HepG2 (cell line): ENCODE data around the gene ALOXE3. TPM values are rescaled to one million over a fixed set of nuclear protein-coding genes. Genes with fewer than 3 reads are reported as not detected.

Experiments used
- ARNTL ChIP-seq: sonication (generic); formaldehyde crosslinking; IDR thresholded peaks from 2 replicates; pipeline ENCODE4 v1.4.0; 2020; ENCODE audit warnings: mild to moderate bottlenecking, missing genetic modification reagents
- BRCA1 ChIP-seq: sonication (generic); formaldehyde crosslinking; IDR thresholded peaks from 2 replicates; pipeline ENCODE4 v1.4.0; 2020; ENCODE audit warnings: missing genetic modification reagents
- GFI1 ChIP-seq: sonication (generic); formaldehyde crosslinking; IDR thresholded peaks from 2 replicates; pipeline ENCODE4 v1.5.0; 2020; ENCODE audit warnings: missing genetic modification reagents, mild to moderate bottlenecking, borderline replicate concordance
- KLF12 ChIP-seq: sonication (generic); formaldehyde crosslinking; IDR thresholded peaks from 2 replicates; pipeline ENCODE4 v1.4.0; 2020; ENCODE audit warnings: missing genetic modification reagents, borderline replicate concordance
- MEIS1 ChIP-seq: sonication (generic); formaldehyde crosslinking; IDR thresholded peaks from 2 replicates; pipeline ENCODE4 v1.9.0; 2021; ENCODE audit warnings: mild to moderate bottlenecking, missing genetic modification reagents, moderate library complexity, borderline replicate concordance
- NFE2L2 ChIP-seq: fragments of 150-350 bp; IDR thresholded peaks from 2 replicates; pipeline ENCODE4 v1.6.1; 2014; ENCODE audit warnings: low read length
- NFKB2 ChIP-seq: sonication (generic); formaldehyde crosslinking; IDR thresholded peaks from 2 replicates; pipeline ENCODE4 v1.4.0; 2020; ENCODE audit warnings: missing genetic modification reagents, borderline replicate concordance
- PRMT3 ChIP-seq: sonication (generic); formaldehyde crosslinking; IDR thresholded peaks from 2 replicates; pipeline ENCODE4 v1.8.1; 2022; ENCODE audit warnings: low read depth, mild to moderate bottlenecking, moderate library complexity, missing genetic modification reagents, borderline replicate concordance
- PRPF4 ChIP-seq: fragments of 200-400 bp; formaldehyde crosslinking; IDR thresholded peaks from 2 replicates; pipeline ENCODE4 v1.6.1; 2016; ENCODE audit warnings: low read length, low read depth; ENCODE audit not compliant: poor library complexity, severe bottlenecking
- SSRP1 ChIP-seq: IDR thresholded peaks from 2 replicates; pipeline ENCODE4 v1.6.1; 2016; ENCODE audit warnings: control low read depth
- TOPORS ChIP-seq: sonication (generic); formaldehyde crosslinking; IDR thresholded peaks from 2 replicates; pipeline ENCODE4 v1.8.0; 2023; ENCODE audit warnings: mild to moderate bottlenecking, missing genetic modification reagents
- ZBTB42 ChIP-seq: sonication (generic); formaldehyde crosslinking; IDR thresholded peaks from 2 replicates; pipeline ENCODE4 v1.5.0; 2020; ENCODE audit warnings: mild to moderate bottlenecking, missing genetic modification reagents
- ZMAT3 ChIP-seq: sonication (generic); formaldehyde crosslinking; conservative IDR thresholded peaks from 2 replicates; pipeline ENCODE4 v1.7.0; 2021; ENCODE audit warnings: missing genetic modification reagents
- ZNF12 ChIP-seq: sonication (generic); formaldehyde crosslinking; IDR thresholded peaks from 2 replicates; pipeline ENCODE4 v1.5.0; 2020; ENCODE audit warnings: missing genetic modification reagents
- ZNF331 ChIP-seq: sonication (generic); formaldehyde crosslinking; IDR thresholded peaks from 2 replicates; pipeline ENCODE4 v1.4.0; 2020; ENCODE audit warnings: missing genetic modification reagents
- ZNF746 ChIP-seq: sonication (generic); formaldehyde crosslinking; IDR thresholded peaks from 2 replicates; pipeline ENCODE4 v1.8.0; 2022; ENCODE audit warnings: mild to moderate bottlenecking, missing genetic modification reagents
- ZNF782 ChIP-seq: sonication (generic); formaldehyde crosslinking; IDR thresholded peaks from 2 replicates; pipeline ENCODE4 v1.4.0; 2020; ENCODE audit warnings: missing genetic modification reagents, mild to moderate bottlenecking, borderline replicate concordance
- polyA plus RNA-seq, 8 experiments: library from polyadenylated mRNA; depleted of rRNA in 3 of 8; stranded (reverse) in 7 of 8; unstranded in 1 of 8; fragments of >200 nt; fragmentation: Illumina TruSeq in 4 of 8; extraction: Trizol in 4 of 8; gene quantifications; 2 replicates each; pipeline versions ENCODE4 v1.2.1 to v1.2.3, GENCODE V29; 2011 to 2016; ENCODE audit warnings: low read depth in 4 of 8, missing spikeins in 1 of 8, mixed read lengths in 1 of 8; ENCODE audit not compliant: insufficient read depth in 1 of 8
- total RNA-seq, 5 experiments: library from RNA; depleted of rRNA; stranded (reverse); fragments of >200 nt; fragmentation: Illumina TruSeq; extraction: Trizol; gene quantifications; 2 replicates each; pipeline ENCODE4 v1.2.3, GENCODE V29; 2016; ENCODE audit warnings: low read depth in 1 of 5
- TF ChIP-seq, protein P1 (sequence below): IDR thresholded peaks from 2 replicates; pipeline ENCODE4 v1.4.0; 2020; ENCODE audit warnings: mild to moderate bottlenecking, missing genetic modification reagents
- TF ChIP-seq, protein P2 (sequence below): sonication (generic); formaldehyde crosslinking; IDR thresholded peaks from 2 replicates; pipeline ENCODE4 v1.4.0; 2020; ENCODE audit warnings: missing genetic modification reagents, borderline replicate concordance
- TF ChIP-seq, protein P3 (sequence below): IDR thresholded peaks from 2 replicates; pipeline ENCODE4 v1.6.1; 2016; ENCODE audit warnings: low read depth

Gene ALOXE3
- total and polyA plus RNA-seq, 2 of the 13 experiments (the other 11 are each of a cell fraction or from before 2014, with no cell fraction given), result 0.07 TPM; not detected in 1

- TF ChIP-seq, protein P1, sequence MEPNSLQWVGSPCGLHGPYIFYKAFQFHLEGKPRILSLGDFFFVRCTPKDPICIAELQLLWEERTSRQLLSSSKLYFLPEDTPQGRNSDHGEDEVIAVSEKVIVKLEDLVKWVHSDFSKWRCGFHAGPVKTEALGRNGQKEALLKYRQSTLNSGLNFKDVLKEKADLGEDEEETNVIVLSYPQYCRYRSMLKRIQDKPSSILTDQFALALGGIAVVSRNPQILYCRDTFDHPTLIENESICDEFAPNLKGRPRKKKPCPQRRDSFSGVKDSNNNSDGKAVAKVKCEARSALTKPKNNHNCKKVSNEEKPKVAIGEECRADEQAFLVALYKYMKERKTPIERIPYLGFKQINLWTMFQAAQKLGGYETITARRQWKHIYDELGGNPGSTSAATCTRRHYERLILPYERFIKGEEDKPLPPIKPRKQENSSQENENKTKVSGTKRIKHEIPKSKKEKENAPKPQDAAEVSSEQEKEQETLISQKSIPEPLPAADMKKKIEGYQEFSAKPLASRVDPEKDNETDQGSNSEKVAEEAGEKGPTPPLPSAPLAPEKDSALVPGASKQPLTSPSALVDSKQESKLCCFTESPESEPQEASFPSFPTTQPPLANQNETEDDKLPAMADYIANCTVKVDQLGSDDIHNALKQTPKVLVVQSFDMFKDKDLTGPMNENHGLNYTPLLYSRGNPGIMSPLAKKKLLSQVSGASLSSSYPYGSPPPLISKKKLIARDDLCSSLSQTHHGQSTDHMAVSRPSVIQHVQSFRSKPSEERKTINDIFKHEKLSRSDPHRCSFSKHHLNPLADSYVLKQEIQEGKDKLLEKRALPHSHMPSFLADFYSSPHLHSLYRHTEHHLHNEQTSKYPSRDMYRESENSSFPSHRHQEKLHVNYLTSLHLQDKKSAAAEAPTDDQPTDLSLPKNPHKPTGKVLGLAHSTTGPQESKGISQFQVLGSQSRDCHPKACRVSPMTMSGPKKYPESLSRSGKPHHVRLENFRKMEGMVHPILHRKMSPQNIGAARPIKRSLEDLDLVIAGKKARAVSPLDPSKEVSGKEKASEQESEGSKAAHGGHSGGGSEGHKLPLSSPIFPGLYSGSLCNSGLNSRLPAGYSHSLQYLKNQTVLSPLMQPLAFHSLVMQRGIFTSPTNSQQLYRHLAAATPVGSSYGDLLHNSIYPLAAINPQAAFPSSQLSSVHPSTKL (CRISPR knock-in tag), result peak; percentile 17; the same call in 1 of the 2 replicates
- TF ChIP-seq ARNTL (CRISPR knock-in tag), result 0 out of 2 replicates have a peak, but pooled peaks have one; percentile 43
- TF ChIP-seq BRCA1, result no peak
- no peak for TF ChIP-seq ZMAT3 (CRISPR knock-in tag)
- TF ChIP-seq, protein P2, sequence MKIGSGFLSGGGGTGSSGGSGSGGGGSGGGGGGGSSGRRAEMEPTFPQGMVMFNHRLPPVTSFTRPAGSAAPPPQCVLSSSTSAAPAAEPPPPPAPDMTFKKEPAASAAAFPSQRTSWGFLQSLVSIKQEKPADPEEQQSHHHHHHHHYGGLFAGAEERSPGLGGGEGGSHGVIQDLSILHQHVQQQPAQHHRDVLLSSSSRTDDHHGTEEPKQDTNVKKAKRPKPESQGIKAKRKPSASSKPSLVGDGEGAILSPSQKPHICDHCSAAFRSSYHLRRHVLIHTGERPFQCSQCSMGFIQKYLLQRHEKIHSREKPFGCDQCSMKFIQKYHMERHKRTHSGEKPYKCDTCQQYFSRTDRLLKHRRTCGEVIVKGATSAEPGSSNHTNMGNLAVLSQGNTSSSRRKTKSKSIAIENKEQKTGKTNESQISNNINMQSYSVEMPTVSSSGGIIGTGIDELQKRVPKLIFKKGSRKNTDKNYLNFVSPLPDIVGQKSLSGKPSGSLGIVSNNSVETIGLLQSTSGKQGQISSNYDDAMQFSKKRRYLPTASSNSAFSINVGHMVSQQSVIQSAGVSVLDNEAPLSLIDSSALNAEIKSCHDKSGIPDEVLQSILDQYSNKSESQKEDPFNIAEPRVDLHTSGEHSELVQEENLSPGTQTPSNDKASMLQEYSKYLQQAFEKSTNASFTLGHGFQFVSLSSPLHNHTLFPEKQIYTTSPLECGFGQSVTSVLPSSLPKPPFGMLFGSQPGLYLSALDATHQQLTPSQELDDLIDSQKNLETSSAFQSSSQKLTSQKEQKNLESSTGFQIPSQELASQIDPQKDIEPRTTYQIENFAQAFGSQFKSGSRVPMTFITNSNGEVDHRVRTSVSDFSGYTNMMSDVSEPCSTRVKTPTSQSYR (CRISPR knock-in tag), result peak; percentile 9; the same call in 1 of the 2 replicates
- no peak for TF ChIP-seq PRPF4
- TF ChIP-seq, protein P3, sequence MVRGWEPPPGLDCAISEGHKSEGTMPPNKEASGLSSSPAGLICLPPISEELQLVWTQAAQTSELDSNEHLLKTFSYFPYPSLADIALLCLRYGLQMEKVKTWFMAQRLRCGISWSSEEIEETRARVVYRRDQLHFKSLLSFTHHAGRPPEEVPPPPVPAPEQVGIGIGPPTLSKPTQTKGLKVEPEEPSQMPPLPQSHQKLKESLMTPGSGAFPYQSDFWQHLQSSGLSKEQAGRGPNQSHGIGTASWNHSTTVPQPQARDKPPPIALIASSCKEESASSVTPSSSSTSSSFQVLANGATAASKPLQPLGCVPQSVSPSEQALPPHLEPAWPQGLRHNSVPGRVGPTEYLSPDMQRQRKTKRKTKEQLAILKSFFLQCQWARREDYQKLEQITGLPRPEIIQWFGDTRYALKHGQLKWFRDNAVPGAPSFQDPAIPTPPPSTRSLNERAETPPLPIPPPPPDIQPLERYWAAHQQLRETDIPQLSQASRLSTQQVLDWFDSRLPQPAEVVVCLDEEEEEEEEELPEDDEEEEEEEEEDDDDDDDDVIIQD (CRISPR knock-in tag), result no peak
- TF ChIP-seq ZBTB42 (CRISPR knock-in tag), result peak; percentile 67; the same call in 1 of the 2 replicates
- no peak for TF ChIP-seq ZNF12 (CRISPR knock-in tag)
- no peak for TF ChIP-seq NFE2L2
- TF ChIP-seq GFI1 (CRISPR knock-in tag), result 0 out of 2 replicates have a peak, but pooled peaks have one; percentile 12
- peak; percentile 78; the same call in 1 of the 2 replicates for TF ChIP-seq KLF12 (CRISPR knock-in tag)
- TF ChIP-seq ZNF782 (CRISPR knock-in tag), result no peak
- TF ChIP-seq SSRP1 (CRISPR knock-in tag), result no peak
- peak; percentile 39; the same call in 1 of the 2 replicates for TF ChIP-seq TOPORS
- no peak for TF ChIP-seq NFKB2 (CRISPR knock-in tag)
- no peak for TF ChIP-seq ZNF746
- 0 out of 2 replicates have a peak, but pooled peaks have one; percentile 24 for TF ChIP-seq ZNF331
- TF ChIP-seq MEIS1 (CRISPR knock-in tag), result no peak
- TF ChIP-seq PRMT3 (CRISPR knock-in tag), result 0 out of 2 replicates have a peak, but pooled peaks have one; percentile 40
Measured at GRCh38 chr17:8121681-8122421, 3.5 kb upstream of the ALOXE3 start (continued).
